Ramos (cell line): ENCODE measurements around the gene AGBL4.

Experiments used
- in situ Hi-C: fragments of 300-500 bp; cut with MboI; formaldehyde crosslinking; loops from one replicate; pipeline ENCODE4 v1.14.3; 2022; ENCODE audit warnings: low sequenced_read_pairs; ENCODE audit not compliant: unreplicated experiment

Gene AGBL4

DNA sequence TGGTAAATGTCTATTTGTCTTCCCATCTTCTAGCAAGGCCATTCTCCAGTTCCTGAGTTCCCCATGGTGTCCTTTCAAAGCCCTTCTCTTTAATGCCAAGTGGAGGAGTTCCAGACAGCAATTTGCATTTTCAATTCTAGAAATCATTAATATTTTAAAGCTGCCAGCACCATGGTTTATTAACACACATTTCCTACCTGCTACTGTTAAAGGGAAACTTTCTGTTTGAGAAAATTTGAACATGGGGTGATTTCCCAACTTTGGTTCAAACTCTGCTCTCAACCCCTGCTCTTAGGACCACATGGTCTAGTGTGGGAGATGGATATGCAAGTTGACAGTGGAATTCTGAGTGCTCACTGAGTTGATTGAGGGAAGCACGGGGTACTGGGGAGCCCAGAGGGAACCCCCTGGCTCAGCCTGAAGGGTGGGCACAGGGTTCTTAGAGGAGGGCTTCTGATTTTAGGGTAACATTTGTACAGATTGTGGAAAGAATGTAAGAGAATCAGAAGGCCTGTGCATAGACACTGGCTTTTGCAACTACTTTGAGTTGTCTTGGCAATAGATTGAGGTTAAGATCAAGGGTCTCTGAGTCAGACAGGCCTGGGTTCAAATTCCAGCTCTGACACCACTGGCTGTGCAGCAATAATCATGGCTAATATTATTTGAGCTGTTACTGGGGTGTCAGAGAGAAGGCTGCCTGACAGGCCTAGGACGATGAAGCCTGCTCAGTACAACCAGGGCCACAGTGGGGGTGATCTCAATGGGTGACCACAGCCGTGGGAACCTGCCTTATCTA lies 1344.8 kb downstream of the AGBL4 start:
- in situ Hi-C loops = no loop called here

DNA sequence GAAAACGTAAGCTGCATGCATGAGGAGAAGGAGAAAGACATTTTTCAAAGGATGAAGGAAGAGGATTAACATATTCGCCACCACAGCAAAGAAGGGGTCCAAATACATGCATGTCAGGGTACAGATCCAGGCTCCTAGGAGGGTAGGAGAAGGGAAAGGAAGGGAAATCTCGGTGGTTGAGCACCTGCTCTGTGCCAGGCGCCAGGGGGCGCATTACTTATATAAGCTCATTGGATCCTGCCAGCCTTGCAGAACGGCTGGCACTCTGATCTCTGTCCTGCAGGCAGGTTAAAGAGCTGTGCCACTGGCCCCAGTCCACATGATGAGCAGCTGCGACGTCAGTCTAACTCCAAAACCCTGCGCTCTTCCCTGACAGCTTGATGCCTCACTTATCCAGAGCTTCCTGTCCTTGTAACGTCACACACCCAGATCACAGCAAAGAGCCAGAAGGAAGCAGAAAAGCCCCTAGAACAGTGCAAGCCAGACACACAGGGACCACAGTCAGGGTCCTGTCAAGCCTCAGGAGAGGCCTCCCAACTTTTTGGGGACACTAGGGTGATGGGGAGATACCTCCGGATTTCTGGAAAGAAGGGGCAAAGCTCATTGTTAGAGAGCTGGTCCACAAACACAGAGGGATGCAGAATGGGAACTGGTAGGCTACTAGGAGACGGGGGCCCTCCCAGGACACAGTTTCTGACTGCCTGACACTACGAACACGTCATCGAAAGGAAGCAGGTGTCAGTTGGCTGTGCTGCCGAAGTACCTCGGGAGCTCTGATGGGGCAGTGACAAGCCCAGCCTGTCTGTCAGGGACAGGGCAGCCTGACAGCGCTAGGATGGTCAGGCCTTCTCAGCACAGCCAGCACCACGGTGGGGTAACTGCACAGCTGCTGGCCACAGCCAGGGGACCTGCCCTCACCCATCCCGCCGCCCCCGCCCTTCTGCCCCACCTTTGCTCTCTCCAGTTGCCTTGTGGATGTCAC lies 1346.2 kb downstream of the AGBL4 start:
- in situ Hi-C loops = no loop called here

GRCh38 chr1:48676822-48677221 lies 1346.9 kb downstream of the AGBL4 start:
- in situ Hi-C loops = no loop called here

- in situ Hi-C loops = no loop called here
Observed at GRCh38 chr1:48676376-48676775, 1347.4 kb downstream of the AGBL4 start.

- in situ Hi-C loops = no loop called here
Observed at GRCh38 chr1:48675251-48675650, 1348.5 kb downstream of the AGBL4 start.

DNA sequence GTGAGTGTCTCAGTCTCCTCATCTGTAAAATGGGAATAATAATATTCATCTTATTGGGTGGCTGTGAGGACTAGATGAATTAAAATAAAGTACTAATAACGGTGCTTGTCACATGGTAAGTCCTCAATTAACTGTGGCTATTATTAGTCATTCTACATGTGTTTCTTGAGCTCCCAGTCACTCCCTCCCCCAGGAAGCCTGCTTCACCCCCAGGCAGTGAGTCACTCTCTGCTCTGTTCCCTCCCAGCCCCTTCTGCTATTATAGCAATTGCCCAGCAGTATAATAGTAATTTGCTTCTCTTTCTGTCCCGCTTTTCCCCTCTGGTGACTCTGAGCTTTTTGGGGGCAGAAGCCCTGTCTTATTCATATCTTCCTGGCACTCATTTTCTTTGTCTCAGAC lies 1349.1 kb downstream of the AGBL4 start:
- in situ Hi-C loops = no loop called here

DNA sequence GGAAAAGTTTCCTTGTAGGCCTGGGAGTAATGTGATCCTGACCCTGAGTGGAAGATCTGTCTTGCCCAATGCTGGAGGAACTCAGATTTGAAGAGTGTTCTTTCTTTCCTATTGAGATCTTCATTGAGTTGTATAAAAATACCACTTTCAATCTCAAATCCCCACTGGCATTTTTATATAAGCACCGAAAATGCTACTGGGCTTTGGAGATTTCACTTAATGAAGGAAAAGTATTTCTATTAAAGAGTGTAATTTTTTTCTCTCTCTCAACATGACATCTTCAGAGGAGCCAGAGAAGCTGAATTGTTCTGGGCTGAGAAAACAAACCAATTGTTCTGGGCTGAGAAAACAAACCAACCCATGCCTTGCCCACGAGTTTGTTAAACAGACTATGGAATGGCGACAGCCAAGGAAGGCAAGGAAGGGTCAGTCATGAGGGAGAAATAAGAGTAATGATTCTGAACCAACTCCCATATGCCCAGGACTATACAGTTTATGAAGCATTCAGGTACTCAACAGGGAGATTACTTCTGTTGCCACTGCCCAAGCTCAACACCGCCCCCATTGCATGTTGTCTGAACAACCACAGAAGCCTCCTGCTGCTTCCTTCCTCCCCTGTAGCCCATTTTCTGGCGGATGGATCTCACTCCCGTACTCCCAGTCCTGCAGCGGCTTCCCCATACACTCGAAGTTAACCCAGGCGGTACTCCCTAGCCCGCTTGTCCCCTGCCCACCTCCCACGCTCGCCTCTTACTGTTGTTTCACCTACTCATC lies 1350.2 kb downstream of the AGBL4 start:
- in situ Hi-C loops = no loop called here

DNA sequence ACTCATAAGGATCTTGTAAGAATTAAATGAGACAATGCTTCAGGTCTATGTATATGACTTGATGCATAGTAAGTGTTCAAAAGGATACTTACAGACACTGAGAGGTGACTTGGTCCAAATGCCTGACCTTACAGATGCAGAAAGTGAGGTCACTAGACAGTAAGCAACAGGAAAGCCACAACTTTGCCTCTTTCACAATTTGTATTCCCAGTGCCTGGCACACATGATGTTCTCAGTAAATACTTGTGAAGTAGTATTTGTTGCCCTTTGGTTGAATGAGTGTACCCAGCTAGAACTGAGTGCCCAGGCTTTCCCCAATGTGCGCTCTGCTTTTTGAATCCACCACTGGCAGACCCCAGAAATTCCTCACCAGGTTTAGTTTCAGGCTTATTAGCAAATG lies 1352.2 kb downstream of the AGBL4 start:
- in situ Hi-C loops = no loop called here

GRCh38 chr1:48670234-48671020 lies 1353.3 kb downstream of the AGBL4 start:
- in situ Hi-C loops = no loop called here

GRCh38 chr1:48668339-48668738 lies 1355.4 kb downstream of the AGBL4 start:
- in situ Hi-C loops = no loop called here

DNA sequence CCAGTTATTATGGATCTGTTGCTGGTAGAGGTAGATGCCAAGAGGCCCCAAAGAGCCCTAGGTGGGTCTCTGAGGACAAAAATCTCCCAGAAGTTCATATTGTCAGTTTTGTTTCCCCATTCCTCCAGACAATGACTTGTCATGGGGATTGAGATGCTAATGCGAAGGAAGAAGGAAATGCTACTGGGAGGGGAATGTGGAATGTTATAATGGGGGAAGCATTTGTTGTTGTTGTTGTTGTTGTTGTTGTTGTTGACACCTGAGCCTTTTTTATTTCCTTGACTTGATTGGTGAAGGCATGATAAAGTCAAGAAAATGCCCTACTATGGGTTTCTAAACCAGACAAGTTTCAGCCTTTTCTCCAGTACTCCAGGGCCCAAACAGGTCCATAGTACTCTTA lies 1356.0 kb downstream of the AGBL4 start:
- in situ Hi-C loops = no loop called here

- in situ Hi-C loops = no loop called here
Observed at GRCh38 chr1:48665708-48666407, 1357.9 kb downstream of the AGBL4 start.

DNA sequence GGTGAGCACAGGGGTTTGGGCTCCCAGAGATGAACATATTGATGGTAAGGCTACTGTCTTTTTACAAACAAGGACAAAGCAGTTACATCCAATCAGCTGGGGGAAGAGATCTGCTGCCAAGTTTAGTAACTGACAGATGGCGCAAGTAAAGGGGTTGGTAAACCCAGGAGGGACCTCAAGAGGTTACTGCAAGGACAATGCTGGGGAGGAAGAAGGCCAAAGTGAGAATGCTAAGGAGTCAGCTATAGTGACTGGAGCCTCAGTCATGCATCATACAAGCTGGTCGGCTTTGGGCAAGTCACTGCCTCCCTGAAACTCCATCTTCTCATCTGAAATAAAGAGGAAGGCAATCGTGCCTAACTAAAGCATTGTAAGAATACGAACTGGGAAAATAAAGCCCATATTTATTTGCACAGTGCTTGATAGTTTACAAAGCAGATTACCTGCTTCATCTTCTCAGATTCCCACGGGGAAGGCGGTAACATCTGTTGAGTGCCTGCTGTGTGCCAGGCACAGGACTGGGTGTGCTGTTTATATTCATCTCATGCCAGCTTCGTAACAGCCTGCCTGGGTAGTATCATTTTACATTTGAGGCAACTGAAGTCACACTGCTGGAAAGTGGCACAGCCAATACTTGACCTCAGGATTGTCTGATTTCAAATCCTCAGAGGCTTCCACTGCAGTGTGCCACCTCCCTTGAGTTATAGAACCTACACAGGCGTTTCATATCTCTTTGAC lies 1361.9 kb downstream of the AGBL4 start:
- in situ Hi-C loops = no loop called here

GRCh38 chr1:48659801-48660200 lies 1364.0 kb downstream of the AGBL4 start:
- in situ Hi-C loops = no loop called here

GRCh38 chr1:48657413-48657812 lies 1366.3 kb downstream of the AGBL4 start:
- in situ Hi-C loops = no loop called here

DNA sequence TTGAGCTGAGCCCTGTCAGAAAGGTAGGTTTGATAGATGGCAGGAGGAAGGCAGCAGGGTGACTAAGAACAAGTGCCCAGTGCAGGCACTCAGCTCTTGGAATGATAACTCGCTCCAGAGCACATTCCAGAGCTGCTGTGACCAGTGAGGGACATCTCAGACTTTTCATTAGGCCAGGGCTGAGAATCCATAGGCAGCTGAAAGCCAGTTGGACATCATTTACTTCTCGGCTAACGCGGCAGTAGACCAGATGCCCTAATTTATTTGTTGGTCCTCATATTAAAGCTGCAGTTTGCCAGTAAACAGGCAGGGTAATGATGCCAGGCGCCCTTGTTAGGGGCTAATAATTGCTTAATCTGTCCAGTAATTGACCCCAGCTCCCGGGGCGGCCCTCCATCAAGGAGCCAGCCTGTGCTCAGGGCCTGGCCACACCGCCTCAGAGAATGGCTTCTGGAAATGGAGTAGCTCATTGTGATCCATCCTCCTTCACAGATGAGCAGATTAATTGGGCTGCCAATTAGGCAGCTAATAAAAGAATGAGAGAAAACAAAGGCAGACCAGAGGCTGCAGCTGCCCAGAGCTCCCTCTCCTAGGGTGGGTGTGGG lies 1369.0 kb downstream of the AGBL4 start:
- in situ Hi-C loops = no loop called here

DNA sequence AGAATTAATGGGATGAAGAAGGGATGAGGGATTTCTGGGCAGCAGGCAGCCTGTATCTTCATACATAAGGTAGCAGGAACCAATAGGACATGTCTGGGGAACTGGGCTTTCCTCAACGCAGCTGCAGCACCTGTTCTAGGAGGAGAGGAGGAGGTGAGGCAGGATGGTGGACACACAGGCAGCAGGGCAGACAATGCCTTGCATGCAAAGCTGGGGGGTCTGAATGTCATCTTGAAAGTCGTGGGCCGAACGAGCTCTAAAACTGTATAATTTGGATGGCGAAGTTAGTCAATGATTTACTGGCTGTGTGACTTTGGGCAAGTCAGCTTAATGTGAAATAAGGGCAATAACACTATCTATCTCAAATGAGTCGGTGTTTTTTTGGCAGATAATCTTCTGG lies 1371.4 kb downstream of the AGBL4 start:
- in situ Hi-C loops = no loop called here

DNA sequence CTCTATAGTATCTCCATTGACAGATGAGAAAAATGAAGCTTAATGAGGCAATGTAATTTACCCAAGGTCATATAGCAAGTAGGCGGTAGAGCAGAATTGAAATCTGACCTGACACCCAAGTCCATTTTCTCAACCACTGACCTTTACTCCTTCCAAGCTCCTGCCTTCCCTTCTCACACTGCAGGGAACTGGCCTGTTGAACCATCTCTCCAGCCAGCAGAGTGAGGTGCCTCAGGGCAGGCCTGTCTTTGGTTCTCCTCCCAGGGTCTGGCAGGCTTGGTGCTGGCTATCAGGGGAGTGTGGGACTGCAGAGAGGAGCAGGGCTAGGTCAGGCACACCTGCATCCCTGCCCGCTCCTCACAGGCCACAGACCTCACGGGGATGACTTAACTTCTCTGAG lies 1373.9 kb downstream of the AGBL4 start:
- in situ Hi-C loops = no loop called here
